Esophagus squamous epithelium (tissue), 5 donors: ENCODE data around the gene ENPP1. TPM values are rescaled to one million over a fixed set of nuclear protein-coding genes. Genes with fewer than 3 reads are reported as not detected.

Experiments used
- DNase-seq: peaks from one replicate; lab custom pipeline; 2025; lab: John Stamatoyannopoulos, UW
- H3K27ac ChIP-seq, 4 donors: fragments of 200-600 bp; sonication (generic); one replicate each; pipeline ENCODE4 v1.5.1; 2016 to 2019; ENCODE audit warnings: mild to moderate bottlenecking in 1 of 4
- H3K27me3 ChIP-seq, 4 donors: fragments of 200-600 bp; sonication (generic); 1 replicate in 3 of 4; 2 replicates in 1 of 4; pipeline versions ENCODE4 v1.5.1 to v1.6.0; 2017 to 2021; ENCODE audit warnings: antibody characterized with exemption in 1 of 4
- H3K36me3 ChIP-seq, 3 donors: fragments of 200-600 bp; sonication (generic); one replicate each; pipeline ENCODE4 v1.5.1; 2016 to 2019
- H3K4me1 ChIP-seq, 3 donors: fragments of 200-600 bp; sonication (generic); one replicate each; pipeline ENCODE4 v1.5.1; 2017 to 2019
- H3K4me3 ChIP-seq, 4 donors: fragments of 200-600 bp; sonication (generic); 1 replicate in 3 of 4; 2 replicates in 1 of 4; pipeline ENCODE4 v1.5.1; 2016 to 2019; ENCODE audit warnings: mild to moderate bottlenecking in 2 of 4, moderate library complexity in 1 of 4
- H3K9me3 ChIP-seq, 3 donors: fragments of 200-600 bp; sonication (generic); one replicate each; pipeline ENCODE4 v1.5.1; 2016 to 2019
- CTCF ChIP-seq, 6 experiments: fragments of 450-650 bp in 4 of 6; fragments of 200-600 bp in 2 of 6; sonication (generic) in 2 of 6; IDR thresholded peaks; one replicate each; pipeline ENCODE4 v1.5.1; 2016 to 2019; ENCODE audit warnings: antibody characterized with exemption in 6 of 6, mild to moderate bottlenecking in 4 of 6, moderate library complexity in 4 of 6
- POLR2A ChIP-seq, 4 donors: fragments of 450-650 bp; IDR thresholded peaks; one replicate each; pipeline ENCODE4 v1.6.1; 2017; ENCODE audit warnings: antibody characterized with exemption in 4 of 4, mild to moderate bottlenecking in 4 of 4, moderate library complexity in 3 of 4
- WGBS, 2 donors: methylation state at CpG; one replicate each; pipeline ENCODE4 v1.1.5; 2018; 5-methylcytosine and 5-hydroxymethylcytosine counted together
- intact Hi-C: fragments of 100-400 bp; cut with DNase I; formaldehyde crosslinking; loops from one replicate; pipeline ENCODE4 v1.15.0; 2022
- total RNA-seq, 4 donors: library from RNA; depleted of rRNA; stranded (reverse); fragments of >200 nt; gene quantifications; one replicate each; pipeline ENCODE4 v1.1.0, GENCODE V29; 2016
- donor health status: DM: yes; HTN: yes; CAD: no.

ENPP1 gene
- total RNA-seq, 4 donors from 2014 or later: 0.76 to 12.6 (median 3.2) TPM

- intact Hi-C loops: no loop called here
- no peak for DNase-seq
- no peaks in the 10 kb centered on the region for H3K27me3 ChIP-seq
- no peak overlapping the region for H3K27ac ChIP-seq
- 45 to 51% methylated on average over 5 of the region's 5 CpGs for WGBS, 2 donors
- peaks cover 0 to 6% (median 0%) of the 10 kb centered on the region in 3 donors for H3K4me1 ChIP-seq
- TF ChIP-seq POLR2A (IDR thresholded peaks at IDR 0.05): no peak
- H3K36me3 ChIP-seq: no peaks in the 10 kb centered on the region
- no peak overlapping the region for H3K4me3 ChIP-seq
- no peaks in the 10 kb centered on the region for H3K9me3 ChIP-seq
Observed at GRCh38 chr6:131791476-131791875, 16.3 kb upstream of the ENPP1 start.

GRCh38 chr6:131792091-131792496 lies 15.7 kb upstream of the ENPP1 start:
- no peak overlapping the region for H3K27ac ChIP-seq
- intact Hi-C loops: no loop called here
- H3K4me1 ChIP-seq: peaks cover 0 to 6% (median 0%) of the 10 kb centered on the region in 3 donors
- H3K4me3 ChIP-seq: no peak overlapping the region
- H3K27me3 ChIP-seq: peaks cover 0 to 5% (median 0%) of the 10 kb centered on the region in 4 donors
- no peak for DNase-seq
- TF ChIP-seq CTCF (IDR thresholded peaks at IDR 0.05): no peak
- no peak for TF ChIP-seq POLR2A (IDR thresholded peaks at IDR 0.05)
- WGBS, 2 donors: 82 to 90% methylated on average over 6 of the region's 6 CpGs
- no peaks in the 10 kb centered on the region for H3K36me3 ChIP-seq
- H3K9me3 ChIP-seq: no peaks in the 10 kb centered on the region

- 57 to 75% methylated on average over 1 to 2 of the region's 2 CpGs for WGBS, 2 donors
- Histone ChIP-seq H3K9me3 (no peaks in the 10 kb centered on the region), H3K4me1 (no peaks in the 10 kb centered on the region), H3K27me3 (peaks cover 0 to 15% (median 0%) of the 10 kb centered on the region in 4 donors), H3K36me3 (no peaks in the 10 kb centered on the region), H3K27ac (no peak overlapping the region), H3K4me3 (no peak overlapping the region)
- TF ChIP-seq CTCF (IDR thresholded peaks at IDR 0.05) (no peak), POLR2A (IDR thresholded peaks at IDR 0.05) (no peak)
- intact Hi-C loops: no loop called here
- no peak for DNase-seq
Observed at GRCh38 chr6:131795366-131795765, 12.5 kb upstream of the ENPP1 start.

GRCh38 chr6:131802347-131802746 lies 5.5 kb upstream of the ENPP1 start:
- intact Hi-C loops: no loop called here
- Histone ChIP-seq H3K4me3 (no peak overlapping the region), H3K27me3 (peaks cover 0 to 10% (median 0%) of the 10 kb centered on the region in 4 donors), H3K36me3 (no peaks in the 10 kb centered on the region), H3K27ac (no peak overlapping the region), H3K4me1 (peaks cover 0 to 5% (median 0%) of the 10 kb centered on the region in 3 donors), H3K9me3 (no peaks in the 10 kb centered on the region)
- DNase-seq: no peak
- TF ChIP-seq CTCF (IDR thresholded peaks at IDR 0.05) (no peak), POLR2A (IDR thresholded peaks at IDR 0.05) (no peak)
- WGBS, 2 donors: 86 to 96% methylated on average over 2 of the region's 2 CpGs

GRCh38 chr6:131803007-131803769 lies 4.6 kb upstream of the ENPP1 start:
- WGBS, 2 donors: 67 to 73% methylated on average over 10 of the region's 10 CpGs
- H3K27me3 ChIP-seq: peaks cover 0 to 9% (median 0%) of the 10 kb centered on the region in 4 donors
- intact Hi-C loops: no loop called here

GRCh38 chr6:131804131-131804530 lies 3.7 kb upstream of the ENPP1 start:
- Histone ChIP-seq H3K9me3 (no peaks in the 10 kb centered on the region), H3K36me3 (no peaks in the 10 kb centered on the region), H3K27ac (no peak overlapping the region), H3K27me3 (peaks cover 0 to 18% (median 0%) of the 10 kb centered on the region in 4 donors), H3K4me3 (no peak overlapping the region), H3K4me1 (peaks cover 0 to 16% (median 5%) of the 10 kb centered on the region in 3 donors)
- DNase-seq: no peak
- WGBS, 2 donors: 71 to 87% methylated on average over 1 of the region's 1 CpG
- intact Hi-C loops: no loop called here
- no peak for TF ChIP-seq POLR2A (IDR thresholded peaks at IDR 0.05)
- no peak for TF ChIP-seq CTCF (IDR thresholded peaks at IDR 0.05)

More at GRCh38 chr6:131803007-131803769, 4.6 kb upstream of the ENPP1 start:
- TF ChIP-seq POLR2A (IDR thresholded peaks at IDR 0.05): no peak
- Histone ChIP-seq H3K4me3 (no peak overlapping the region), H3K9me3 (no peaks in the 10 kb centered on the region), H3K4me1 (peaks cover 0 to 9% (median 2%) of the 10 kb centered on the region in 3 donors), H3K27ac (no peak overlapping the region), H3K36me3 (no peaks in the 10 kb centered on the region)
- DNase-seq: no peak
